HT1080 (cell line): Measurements from ENCODE around the gene NELL1. TPM values are rescaled to one million over a fixed set of nuclear protein-coding genes. Genes with fewer than 3 reads are reported as not detected.

ENCODE experiments used
- DNase-seq: peaks from one replicate; pipeline ENCODE4 v3.0.0-alpha.2; 2015; ENCODE audit warnings: low read depth
- total RNA-seq: library from RNA; depleted of rRNA; stranded (reverse); fragments of >200 nt; shearing (Covaris generic); gene quantifications from 2 replicates; pipeline ENCODE4 v1.2.3, GENCODE V29; 2014

Gene NELL1
- total RNA-seq, 1 experiment from 2014 or later: not detected

- DNase-seq: peak; percentile 55
These were observed 802.9 kb downstream of the NELL1 start for GRCh38 chr11:21472261-21472660.

GRCh38 chr11:21474529-21474928 is 805.1 kb downstream of the NELL1 start:
- DNase-seq: no peak

GRCh38 chr11:21475276-21475675 is 805.9 kb downstream of the NELL1 start:
- DNase-seq: peak; percentile 5

GRCh38 chr11:21476588-21476987 is 807.2 kb downstream of the NELL1 start:
- no peak for DNase-seq

- DNase-seq: no peak
These were observed 810.9 kb downstream of the NELL1 start for GRCh38 chr11:21480240-21480639.

GRCh38 chr11:21481255-21481654 is 811.9 kb downstream of the NELL1 start:
- DNase-seq: no peak

GRCh38 chr11:21484039-21484438 is 814.7 kb downstream of the NELL1 start:
- DNase-seq: no peak

- DNase-seq: no peak
These were observed 815.6 kb downstream of the NELL1 start for GRCh38 chr11:21485006-21485405.

- DNase-seq: no peak
These were observed 816.0 kb downstream of the NELL1 start for GRCh38 chr11:21485426-21485825.

GRCh38 chr11:21489416-21490115 is 820.2 kb downstream of the NELL1 start:
- DNase-seq: no peak

GRCh38 chr11:21492931-21493330 is 823.5 kb downstream of the NELL1 start:
- no peak for DNase-seq

GRCh38 chr11:21494946-21495345 is 825.6 kb downstream of the NELL1 start:
- DNase-seq: no peak

GRCh38 chr11:21495879-21496278 is 826.5 kb downstream of the NELL1 start:
- no peak for DNase-seq

GRCh38 chr11:21501245-21501644 is 831.9 kb downstream of the NELL1 start:
- DNase-seq: no peak

GRCh38 chr11:21505070-21505469 is 835.7 kb downstream of the NELL1 start:
- no peak for DNase-seq

GRCh38 chr11:21511835-21512440 is 842.6 kb downstream of the NELL1 start:
- peak; percentile 68 for DNase-seq

GRCh38 chr11:21514316-21514715 is 844.9 kb downstream of the NELL1 start:
- DNase-seq: peak; percentile 10

GRCh38 chr11:21520244-21520643 is 850.9 kb downstream of the NELL1 start:
- no peak for DNase-seq

- no peak for DNase-seq
These were observed 859.8 kb downstream of the NELL1 start for GRCh38 chr11:21529187-21529586.

GRCh38 chr11:21534288-21534687 is 864.9 kb downstream of the NELL1 start:
- DNase-seq: no peak

GRCh38 chr11:21537980-21538379 is 868.6 kb downstream of the NELL1 start:
- DNase-seq: no peak

GRCh38 chr11:21541187-21541751 is 871.9 kb downstream of the NELL1 start:
- no peak for DNase-seq

- no peak for DNase-seq
These were observed 874.5 kb downstream of the NELL1 start for GRCh38 chr11:21543901-21544300.
